ENCODE results near the gene SRRM1.

The SRRM1 gene, protein sequence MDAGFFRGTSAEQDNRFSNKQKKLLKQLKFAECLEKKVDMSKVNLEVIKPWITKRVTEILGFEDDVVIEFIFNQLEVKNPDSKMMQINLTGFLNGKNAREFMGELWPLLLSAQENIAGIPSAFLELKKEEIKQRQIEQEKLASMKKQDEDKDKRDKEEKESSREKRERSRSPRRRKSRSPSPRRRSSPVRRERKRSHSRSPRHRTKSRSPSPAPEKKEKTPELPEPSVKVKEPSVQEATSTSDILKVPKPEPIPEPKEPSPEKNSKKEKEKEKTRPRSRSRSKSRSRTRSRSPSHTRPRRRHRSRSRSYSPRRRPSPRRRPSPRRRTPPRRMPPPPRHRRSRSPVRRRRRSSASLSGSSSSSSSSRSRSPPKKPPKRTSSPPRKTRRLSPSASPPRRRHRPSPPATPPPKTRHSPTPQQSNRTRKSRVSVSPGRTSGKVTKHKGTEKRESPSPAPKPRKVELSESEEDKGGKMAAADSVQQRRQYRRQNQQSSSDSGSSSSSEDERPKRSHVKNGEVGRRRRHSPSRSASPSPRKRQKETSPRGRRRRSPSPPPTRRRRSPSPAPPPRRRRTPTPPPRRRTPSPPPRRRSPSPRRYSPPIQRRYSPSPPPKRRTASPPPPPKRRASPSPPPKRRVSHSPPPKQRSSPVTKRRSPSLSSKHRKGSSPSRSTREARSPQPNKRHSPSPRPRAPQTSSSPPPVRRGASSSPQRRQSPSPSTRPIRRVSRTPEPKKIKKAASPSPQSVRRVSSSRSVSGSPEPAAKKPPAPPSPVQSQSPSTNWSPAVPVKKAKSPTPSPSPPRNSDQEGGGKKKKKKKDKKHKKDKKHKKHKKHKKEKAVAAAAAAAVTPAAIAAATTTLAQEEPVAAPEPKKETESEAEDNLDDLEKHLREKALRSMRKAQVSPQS

GRCh38 chr1:24642481-24643362, at the start of gene SRRM1:
Gene SRRM1, plus strand, starts transcription at chr1:24643302. Its CDS starts 25 bp downstream, at chr1:24643327.
- peak; percentile 95 to 99 (median 98) for DNase-seq (ENCODE audit: low read depth in 2 of 3, low spot score in 1 of 3)

GRCh38 chr1:24594328-24594598, 48.8 kb upstream of the SRRM1 start:
- DNase-seq (ENCODE audit: low read depth in 2 of 3, low spot score in 1 of 3) = no peak

- no peak for DNase-seq (ENCODE audit: low read depth in 2 of 3, low spot score in 1 of 3)
Observed at GRCh38 chr1:24596401-24596880, 46.7 kb upstream of the SRRM1 start.

DNA sequence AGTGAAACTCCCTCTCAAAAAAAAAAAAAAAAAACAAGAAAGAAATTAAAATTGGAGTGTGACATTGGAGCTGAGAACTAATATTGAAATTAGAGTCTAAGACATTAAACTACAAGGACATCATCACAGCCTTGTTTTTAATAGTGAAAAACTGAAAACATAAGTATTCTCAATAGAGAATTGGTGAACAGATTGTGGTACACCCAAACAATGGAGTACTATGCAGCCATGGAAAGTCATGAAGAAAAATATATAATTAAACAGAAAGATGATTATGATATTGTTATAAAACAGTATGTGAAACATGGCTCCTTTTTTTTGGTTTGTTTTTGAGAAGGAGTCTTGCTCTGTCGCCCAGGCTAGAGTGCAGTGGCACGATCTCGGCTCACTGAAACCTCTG, 43.8 kb upstream of the SRRM1 start:
- DNase-seq (ENCODE audit: low read depth in 2 of 3, low spot score in 1 of 3) = no peak

GRCh38 chr1:24600551-24600950, 42.6 kb upstream of the SRRM1 start:
- no peak for DNase-seq (ENCODE audit: low read depth in 2 of 3, low spot score in 1 of 3)

- DNase-seq (ENCODE audit: low read depth in 2 of 3, low spot score in 1 of 3) = no peak
Observed at GRCh38 chr1:24605534-24606295, 37.4 kb upstream of the SRRM1 start.

GRCh38 chr1:24606296-24606605, 36.9 kb upstream of the SRRM1 start:
- DNase-seq (ENCODE audit: low read depth in 2 of 3, low spot score in 1 of 3) = no peak

DNA sequence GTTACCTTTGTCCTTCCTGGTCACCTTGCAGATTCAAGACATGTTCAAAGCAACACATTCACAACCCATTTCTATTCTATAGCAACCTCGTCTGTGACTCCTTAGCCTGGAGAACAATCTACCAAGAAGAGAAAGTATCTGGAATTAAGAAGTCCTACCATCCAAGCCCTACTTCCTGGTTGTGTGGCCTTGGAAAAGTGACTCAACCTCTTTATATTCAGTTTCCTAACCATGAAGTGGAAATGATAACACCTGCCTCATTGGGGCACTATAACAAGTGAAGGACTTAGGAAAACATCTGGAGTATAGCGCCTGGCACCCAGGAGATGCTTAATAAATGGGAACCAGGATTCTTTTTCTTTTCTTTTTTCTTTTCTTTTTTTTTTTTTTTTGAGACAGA, 36.5 kb upstream of the SRRM1 start:
- no peak for DNase-seq (ENCODE audit: low read depth in 2 of 3, low spot score in 1 of 3)

GRCh38 chr1:24609949-24610517, 33.1 kb upstream of the SRRM1 start:
- no peak for DNase-seq (ENCODE audit: low read depth in 2 of 3, low spot score in 1 of 3)

DNA sequence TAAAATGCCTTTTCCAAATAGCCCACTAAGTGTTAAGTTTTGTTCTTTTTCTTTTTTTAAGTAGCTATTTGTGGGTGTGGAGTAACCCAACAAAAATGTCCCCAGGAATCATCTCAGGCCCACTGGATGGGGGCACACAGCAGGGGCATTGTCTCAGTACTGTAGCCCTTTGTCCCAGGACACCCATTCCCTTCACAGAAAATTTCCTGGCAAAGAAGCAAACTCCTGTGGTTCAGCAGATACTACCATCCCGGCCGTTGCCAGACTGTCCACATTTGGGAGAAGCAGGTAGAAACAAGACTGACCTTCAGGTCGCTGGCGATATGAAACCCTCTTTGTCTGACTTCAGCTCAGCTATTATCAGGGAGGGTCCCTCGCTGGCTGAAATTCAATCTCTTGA, 23.7 kb upstream of the SRRM1 start:
- DNase-seq (ENCODE audit: low read depth in 2 of 3, low spot score in 1 of 3) = no peak

GRCh38 chr1:24620678-24621077, 22.4 kb upstream of the SRRM1 start:
- no peak for DNase-seq (ENCODE audit: low read depth in 2 of 3, low spot score in 1 of 3)

GRCh38 chr1:24621121-24621520, 22.0 kb upstream of the SRRM1 start:
- DNase-seq (ENCODE audit: low read depth in 2 of 3, low spot score in 1 of 3) = no peak

DNA sequence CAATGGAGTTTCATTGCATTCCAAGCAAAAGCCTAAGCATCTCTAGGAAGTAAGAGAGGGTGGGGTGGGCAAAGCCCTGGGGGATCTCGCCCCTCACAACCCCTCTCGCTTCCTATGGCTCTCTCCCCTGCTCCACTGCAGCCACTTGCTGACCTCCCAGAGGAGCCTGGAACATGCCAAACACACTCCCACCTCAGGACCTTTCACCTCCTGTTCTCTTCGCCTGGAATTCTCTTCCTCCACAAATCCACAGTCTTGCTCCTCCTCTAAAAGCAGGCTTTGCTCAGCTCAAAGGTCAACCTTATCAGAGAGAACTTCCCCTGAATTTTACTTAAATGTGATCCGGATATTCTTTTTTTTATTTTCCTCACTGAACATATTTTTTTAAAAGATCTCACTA, 20.9 kb upstream of the SRRM1 start:
- no peak for DNase-seq (ENCODE audit: low read depth in 2 of 3, low spot score in 1 of 3)

- DNase-seq (ENCODE audit: low read depth in 2 of 3, low spot score in 1 of 3) = no peak
Observed at GRCh38 chr1:24632832-24633175, 10.3 kb upstream of the SRRM1 start.

GRCh38 chr1:24635195-24635843, 7.8 kb upstream of the SRRM1 start:
- peak in 1 of 3 donors; percentile 27 for DNase-seq (ENCODE audit: low read depth in 2 of 3, low spot score in 1 of 3)

DNA sequence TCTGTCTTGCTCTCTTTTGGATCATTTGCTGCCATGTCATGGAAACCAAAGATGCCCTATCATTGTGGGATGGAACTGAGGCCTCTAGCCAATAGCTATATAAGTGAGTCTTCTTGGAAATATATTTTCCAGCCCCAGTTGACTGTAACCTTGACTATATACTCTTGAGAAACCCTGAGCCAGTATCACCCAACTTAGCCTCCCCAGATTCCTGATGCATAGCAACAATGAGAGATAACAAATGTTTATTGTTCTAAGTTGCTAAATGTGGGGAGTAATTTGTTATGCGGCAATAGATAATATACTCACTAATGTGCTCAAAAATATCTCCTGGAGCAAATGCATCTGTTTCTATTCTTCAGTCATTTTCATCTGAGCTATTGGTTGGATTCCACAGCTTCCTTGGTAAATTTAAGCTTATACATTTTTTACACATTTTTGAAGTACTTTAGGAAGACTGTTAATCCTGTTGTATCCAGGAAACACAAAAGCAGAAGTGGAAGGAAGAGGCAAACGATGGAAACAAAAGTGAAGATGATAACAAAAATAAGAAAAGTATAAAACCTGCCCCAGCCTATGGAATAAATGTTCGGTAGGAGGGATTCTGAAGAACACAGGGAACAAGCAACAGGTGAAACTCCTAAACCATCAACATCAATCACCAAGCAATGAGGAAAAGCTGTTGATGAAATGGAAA, 6.3 kb upstream of the SRRM1 start:
- DNase-seq (ENCODE audit: low read depth in 2 of 3, low spot score in 1 of 3) = no peak

- DNase-seq (ENCODE audit: low read depth in 2 of 3, low spot score in 1 of 3) = no peak
Observed at GRCh38 chr1:24639094-24639493, 4.0 kb upstream of the SRRM1 start.

DNA sequence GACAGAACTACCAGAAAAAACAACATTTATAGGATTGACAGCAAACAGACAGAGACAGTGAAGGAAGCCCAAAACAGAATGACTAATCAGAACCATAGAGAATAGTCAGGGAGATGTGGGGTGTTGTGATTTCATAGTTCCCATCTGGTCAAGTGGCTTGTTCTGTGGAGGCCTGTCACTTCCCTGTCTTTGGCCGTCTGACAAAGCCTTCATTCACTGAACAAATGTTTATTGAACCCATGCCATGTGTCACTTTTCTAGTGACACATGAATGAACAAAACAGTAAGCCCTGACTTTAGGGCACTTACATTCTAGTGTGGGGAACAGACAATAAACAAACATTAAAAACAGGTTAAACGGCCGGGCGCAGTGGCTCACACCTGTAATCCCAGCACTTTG, 3.2 kb upstream of the SRRM1 start:
- DNase-seq (ENCODE audit: low read depth in 2 of 3, low spot score in 1 of 3) = no peak

DNA sequence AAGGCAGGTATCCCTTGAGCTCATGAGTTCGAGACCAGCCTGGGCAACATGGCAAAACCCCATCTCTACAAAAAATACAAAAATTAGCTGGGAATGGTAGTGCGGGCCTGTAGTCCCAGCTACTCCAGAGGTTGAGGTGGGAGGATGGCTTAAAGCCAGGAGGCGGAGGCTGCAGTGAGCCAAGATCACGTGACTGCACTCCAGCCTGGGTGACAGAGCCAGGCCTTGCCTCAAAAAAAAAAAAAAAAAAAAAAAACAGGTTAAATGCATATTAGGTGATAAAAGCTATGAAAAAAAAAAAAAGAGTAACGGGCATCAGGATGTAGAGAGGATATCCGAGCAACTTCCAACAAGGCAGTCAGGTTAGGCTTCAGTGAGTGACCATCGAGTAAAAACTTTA, 2.8 kb upstream of the SRRM1 start:
- no peak for DNase-seq (ENCODE audit: low read depth in 2 of 3, low spot score in 1 of 3)
